ENCODE results near the gene STX3. TPM values are rescaled to one million over a fixed set of nuclear protein-coding genes. Genes with fewer than 3 reads are reported as not detected.

STX3 gene
- 10 to 100 TPM; 45.1 to 81.6 (median 62.7) TPM for polyA plus RNA-seq (ENCODE audit: insufficient read length in 3 of 3)
- long read RNA-seq, donor 1, transcript STX3-201 (11 exons, 3,299 nt): major isoform, 7 of 146 reads
- long read RNA-seq, donor 1, partial matches to known transcripts: 134 of 146 reads
- long read RNA-seq, donor 1, other reads (novel, unspliced or antisense): 0 of 146 reads
- long read RNA-seq, donor 2, transcript STX3-201 (11 exons, 3,299 nt): major isoform, 7 of 257 reads
- long read RNA-seq, donor 2, partial matches to known transcripts: 247 of 257 reads
- long read RNA-seq, donor 2, other reads (novel, unspliced or antisense): 0 of 257 reads
- long read RNA-seq, donor 3, transcript STX3-201 (11 exons, 3,299 nt): major isoform, 5 of 7 reads
- long read RNA-seq, donor 3, partial matches to known transcripts: 0 of 7 reads
- long read RNA-seq, donor 3, other reads (novel, unspliced or antisense): 0 of 7 reads
- long read RNA-seq, donor 4, transcript STX3-201 (11 exons, 3,299 nt): major isoform, 10 of 19 reads
- long read RNA-seq, donor 4, partial matches to known transcripts: 7 of 19 reads
- long read RNA-seq, donor 4, other reads (novel, unspliced or antisense): 0 of 19 reads
- long read RNA-seq, donor 5, transcript STX3-201 (11 exons, 3,299 nt): major isoform, 6 of 18 reads
- long read RNA-seq, donor 5, partial matches to known transcripts: 10 of 18 reads
- long read RNA-seq, donor 5, other reads (novel, unspliced or antisense): 0 of 18 reads
- long read RNA-seq, donor 6, transcript STX3-201 (11 exons, 3,299 nt): major isoform, 6 of 13 reads
- long read RNA-seq, donor 6, partial matches to known transcripts: 6 of 13 reads
- long read RNA-seq, donor 6, other reads (novel, unspliced or antisense): 0 of 13 reads
- long read RNA-seq, donor 7, transcript STX3-201 (11 exons, 3,299 nt): major isoform, 13 of 16 reads
- long read RNA-seq, donor 7, partial matches to known transcripts: 0 of 16 reads
- long read RNA-seq, donor 7, other reads (novel, unspliced or antisense): 0 of 16 reads
- long read RNA-seq, donor 8: 0 reads
- long read RNA-seq, donor 9, transcript STX3-201 (11 exons, 3,299 nt): major isoform, 8 of 18 reads
- long read RNA-seq, donor 9, partial matches to known transcripts: 8 of 18 reads
- long read RNA-seq, donor 9, other reads (novel, unspliced or antisense): 0 of 18 reads
- long read RNA-seq, donor 10, partial matches to known transcripts: 13 of 23 reads
- long read RNA-seq, donor 10, other reads (novel, unspliced or antisense): 0 of 23 reads
- long read RNA-seq, donor 11, transcript STX3-201 (11 exons, 3,299 nt): major isoform, 6 of 13 reads
- long read RNA-seq, donor 11, partial matches to known transcripts: 5 of 13 reads
- long read RNA-seq, donor 11, other reads (novel, unspliced or antisense): 0 of 13 reads
- long read RNA-seq, donor 12, transcript STX3-201 (11 exons, 3,299 nt): major isoform, 8 of 182 reads
- long read RNA-seq, donor 12, partial matches to known transcripts: 29 of 182 reads
- long read RNA-seq, donor 12, other reads (novel, unspliced or antisense): 142 of 182 reads
- long read RNA-seq, donor 13, partial matches to known transcripts: 0 of 2 reads
- long read RNA-seq, donor 13, other reads (novel, unspliced or antisense): 0 of 2 reads
- long read RNA-seq, donor 14: 0 reads
- long read RNA-seq, donor 15, transcript STX3-201 (11 exons, 3,299 nt): major isoform, 5 of 17 reads
- long read RNA-seq, donor 15, partial matches to known transcripts: 8 of 17 reads
- long read RNA-seq, donor 15, other reads (novel, unspliced or antisense): 0 of 17 reads
- long read RNA-seq, donor 16, transcript STX3-201 (11 exons, 3,299 nt): major isoform, 8 of 14 reads
- long read RNA-seq, donor 16, partial matches to known transcripts: 5 of 14 reads
- long read RNA-seq, donor 16, other reads (novel, unspliced or antisense): 0 of 14 reads

DNA sequence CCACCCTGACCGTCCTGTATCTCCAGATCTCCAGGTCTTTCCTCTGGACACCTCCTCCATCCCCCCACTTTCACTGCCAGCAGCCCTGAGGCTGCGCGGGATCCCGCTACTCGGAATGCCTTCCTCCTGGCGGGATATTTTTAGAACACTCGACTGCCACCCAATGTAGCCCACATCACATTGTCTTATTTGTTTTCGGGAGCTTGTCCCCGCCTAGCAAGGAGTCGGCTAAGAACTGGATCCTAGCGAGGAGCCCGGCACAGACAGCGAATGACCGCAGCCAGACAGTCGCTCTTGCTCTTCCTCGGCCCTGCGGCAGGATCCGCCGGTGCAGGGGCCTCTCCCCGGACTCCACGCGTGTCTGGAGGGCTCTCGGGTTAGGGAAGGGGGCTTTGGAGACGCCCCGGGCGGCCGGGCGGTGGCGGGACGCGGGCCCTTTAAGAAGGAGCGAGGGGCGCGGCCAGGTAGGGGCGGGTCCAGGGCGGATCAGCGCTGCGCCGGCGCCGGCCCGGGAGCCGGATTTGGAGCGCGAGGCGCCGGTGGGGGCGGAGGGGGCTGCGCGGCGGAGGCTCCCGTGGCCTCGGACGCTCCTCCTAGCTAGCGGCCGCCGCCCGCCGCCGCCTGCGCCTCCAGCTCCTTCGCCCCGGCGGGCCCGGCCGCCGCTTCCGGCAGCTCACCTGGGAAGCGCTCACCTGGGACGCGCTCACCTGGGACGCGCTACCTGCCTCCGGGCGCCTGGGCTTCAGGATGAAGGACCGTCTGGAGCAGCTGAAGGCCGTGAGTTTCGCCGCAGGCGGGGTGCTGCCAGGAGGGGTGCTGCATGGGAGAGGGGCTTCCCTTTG lies at the start of gene STX3:
Gene STX3, plus strand, starts transcription at position 518 of the 842 bp plus-strand sequence. Its CDS starts 230 bp downstream, at position 748.
- DNase-seq: peak; percentile 61

DNA sequence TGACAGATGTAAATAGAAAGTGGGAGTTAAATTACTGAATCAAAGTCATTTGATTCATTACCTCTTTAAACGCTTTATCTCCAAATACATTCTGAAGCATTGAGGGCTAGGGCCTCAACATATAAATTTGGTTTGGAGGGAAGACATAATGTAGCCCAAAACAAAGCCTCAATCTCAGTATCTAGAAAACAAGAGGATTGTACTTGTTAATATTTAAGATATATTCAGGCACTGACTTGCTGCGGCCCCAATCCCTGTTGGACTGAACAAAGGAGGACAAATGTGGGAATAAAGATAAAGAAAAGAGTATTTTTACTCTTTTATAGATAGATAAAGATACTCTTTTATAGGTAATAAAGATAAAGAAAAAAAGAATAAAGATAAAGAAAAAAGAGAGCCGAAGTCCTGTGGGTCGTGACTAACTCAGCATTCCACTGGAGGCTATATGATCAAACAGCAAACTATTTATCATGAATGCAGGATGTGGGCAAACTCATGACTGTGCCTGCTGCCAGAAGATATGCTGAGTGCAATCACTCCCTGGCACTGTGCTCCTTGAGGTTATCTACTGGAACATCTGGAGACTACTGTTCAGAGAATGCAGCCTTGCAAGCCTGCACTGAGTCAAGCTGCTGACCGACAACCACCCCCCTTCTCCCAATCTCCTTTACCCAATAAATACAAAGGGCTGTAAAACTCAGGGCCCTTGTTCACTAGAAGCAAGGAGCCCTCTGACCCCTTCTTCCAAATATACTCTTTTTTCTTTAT lies 48.5 kb upstream of the STX3 start:
- DNase-seq: no peak

DNA sequence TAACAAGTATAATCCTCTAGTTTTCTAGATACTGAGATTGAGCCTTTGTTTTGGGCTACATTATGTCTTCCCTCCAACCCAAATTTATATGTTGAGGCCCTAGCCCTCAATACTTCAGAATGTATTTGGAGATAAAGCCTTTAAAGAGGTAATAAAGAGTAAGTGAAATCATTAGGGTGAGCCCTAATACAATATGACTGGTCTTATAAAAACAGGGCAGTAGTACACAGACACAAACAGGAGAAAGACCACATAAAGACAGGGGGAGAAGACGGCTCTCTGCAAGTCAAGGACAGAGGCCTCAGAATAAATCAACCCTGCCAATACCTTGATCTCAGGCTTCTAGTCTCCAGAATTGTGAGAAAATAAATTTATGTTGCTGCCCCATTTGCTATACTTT lies 47.8 kb upstream of the STX3 start:
- no peak for DNase-seq

DNA sequence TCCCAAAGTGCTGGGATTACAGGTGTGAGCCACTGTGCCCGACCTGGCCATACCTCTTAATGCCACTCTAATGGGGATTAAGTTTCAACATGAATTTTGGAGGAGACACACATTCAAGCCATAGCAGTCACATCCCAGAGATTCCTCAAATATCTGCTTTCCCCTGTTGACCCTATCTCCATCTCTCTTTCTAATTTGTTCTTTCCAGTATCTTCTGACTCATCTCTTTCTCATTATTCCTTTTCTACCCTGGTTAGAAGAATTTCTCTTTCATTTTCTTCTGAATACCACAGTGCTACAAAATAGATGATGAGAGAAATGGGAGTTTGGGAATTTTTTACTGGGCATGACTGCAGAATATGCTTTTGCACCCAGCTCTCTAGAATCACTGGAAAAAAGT lies 46.6 kb upstream of the STX3 start:
- no peak for DNase-seq

DNA sequence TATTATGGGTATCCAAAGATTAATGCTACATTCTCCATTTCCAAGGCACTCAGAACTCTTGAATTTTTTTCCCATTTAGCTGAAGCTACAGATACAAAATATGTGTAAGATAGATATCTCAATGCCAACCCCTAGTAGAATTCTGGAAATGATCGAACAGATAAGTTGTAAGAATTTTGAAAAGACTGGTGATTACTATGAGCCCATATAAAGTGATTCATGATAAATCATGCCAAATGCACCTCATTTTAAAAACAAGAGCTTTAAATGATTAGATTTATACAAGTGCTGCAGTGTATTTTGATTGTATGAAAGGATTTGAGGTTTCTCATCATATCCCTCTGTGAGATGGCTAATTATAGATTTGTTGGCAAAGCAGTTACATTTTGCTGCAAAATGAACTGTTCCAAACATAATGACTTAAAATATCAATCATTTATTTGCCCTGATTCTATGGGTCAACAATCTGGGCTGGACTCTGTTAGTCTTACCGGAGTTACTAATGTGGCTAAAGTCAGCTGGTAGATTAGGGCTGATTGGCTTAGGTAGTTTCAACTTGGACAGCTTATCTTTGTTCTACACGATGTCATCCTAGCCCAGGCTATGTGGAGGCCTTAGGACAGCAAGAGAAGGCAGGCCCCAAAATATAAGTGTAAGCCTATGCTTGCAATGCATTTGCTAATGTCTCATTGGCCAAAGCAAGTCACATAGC lies 44.9 kb upstream of the STX3 start:
- no peak for DNase-seq

DNA sequence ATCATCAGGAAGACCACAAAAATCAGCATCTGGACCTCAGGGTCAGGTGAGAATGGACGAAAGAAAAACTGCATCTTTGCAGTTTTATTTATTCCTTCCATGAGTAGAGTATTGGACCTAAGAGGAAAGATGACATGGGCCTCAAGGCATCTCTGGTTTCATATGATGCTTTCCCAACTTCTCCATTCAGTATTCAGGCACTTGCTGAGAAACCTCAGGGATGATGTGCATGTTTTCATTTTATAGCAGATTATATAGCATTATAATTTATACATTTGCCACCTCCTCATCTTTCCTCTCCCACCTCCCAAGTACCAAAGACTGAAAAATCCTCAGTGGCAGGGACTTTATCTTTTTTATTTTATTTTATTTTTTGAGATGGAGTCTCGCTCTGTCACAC lies 41.4 kb upstream of the STX3 start, which contains the start of gene OR10V1:
Gene OR10V1, minus strand, starts transcription at position 101 of the 400 bp plus-strand sequence. Its CDS starts 0 bp downstream, at position 101.
- DNase-seq: no peak

DNA sequence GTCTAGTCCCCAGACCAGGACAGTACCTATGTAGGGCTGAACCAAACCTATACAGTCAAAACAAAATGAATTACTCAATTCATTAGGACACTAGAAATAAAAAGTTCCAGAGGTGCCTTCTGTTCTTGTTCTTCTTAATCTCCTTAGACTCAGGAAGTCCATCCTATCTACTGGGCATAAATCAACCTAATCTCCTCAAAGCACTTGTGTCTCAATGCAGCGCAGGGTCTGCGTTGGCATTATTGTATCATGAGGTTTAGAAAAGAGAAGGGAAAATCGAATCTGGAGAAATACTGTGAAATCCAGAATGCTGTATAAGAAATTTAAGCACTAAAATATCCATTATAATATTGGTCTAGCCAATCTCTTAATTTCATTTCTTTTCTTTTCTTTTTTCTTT lies 39.1 kb upstream of the STX3 start:
- DNase-seq: no peak

DNA sequence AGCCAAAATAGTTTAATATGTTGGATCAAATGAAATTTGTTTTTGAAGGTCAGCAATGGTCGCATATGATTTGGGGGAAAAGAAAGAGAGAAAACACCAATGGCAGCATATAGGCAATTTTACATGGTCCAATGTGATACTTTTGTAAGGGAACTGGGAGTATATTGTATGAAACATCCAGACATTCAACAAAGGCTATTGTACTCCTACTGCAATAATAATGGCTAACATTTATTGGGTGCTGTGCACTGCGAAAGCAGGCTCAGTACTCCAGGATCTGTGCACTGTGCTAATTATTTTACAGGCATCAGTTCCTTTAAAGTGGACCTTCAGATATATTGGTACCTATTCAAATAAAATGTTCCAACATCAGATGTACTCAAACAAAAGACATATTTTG lies 35.6 kb upstream of the STX3 start:
- no peak for DNase-seq

DNA sequence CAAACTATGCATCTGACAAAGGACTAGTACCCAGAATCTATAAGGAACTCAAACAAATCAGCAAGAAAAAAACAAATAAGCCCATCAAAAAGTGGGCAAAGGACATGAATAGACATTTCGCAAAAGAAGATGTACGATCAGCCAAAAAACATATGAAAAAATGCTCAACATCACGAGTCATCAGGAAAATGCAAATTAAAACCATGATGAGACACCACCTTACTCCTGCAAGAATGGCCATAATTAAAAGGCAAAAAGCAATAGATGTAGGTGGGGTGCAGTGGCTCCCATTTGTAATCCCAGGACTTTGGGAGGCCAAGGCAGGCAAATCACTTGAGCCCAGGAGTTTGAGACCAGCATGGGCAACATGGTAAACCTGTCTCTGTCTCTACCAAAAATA lies 31.1 kb upstream of the STX3 start:
- no peak for DNase-seq

DNA sequence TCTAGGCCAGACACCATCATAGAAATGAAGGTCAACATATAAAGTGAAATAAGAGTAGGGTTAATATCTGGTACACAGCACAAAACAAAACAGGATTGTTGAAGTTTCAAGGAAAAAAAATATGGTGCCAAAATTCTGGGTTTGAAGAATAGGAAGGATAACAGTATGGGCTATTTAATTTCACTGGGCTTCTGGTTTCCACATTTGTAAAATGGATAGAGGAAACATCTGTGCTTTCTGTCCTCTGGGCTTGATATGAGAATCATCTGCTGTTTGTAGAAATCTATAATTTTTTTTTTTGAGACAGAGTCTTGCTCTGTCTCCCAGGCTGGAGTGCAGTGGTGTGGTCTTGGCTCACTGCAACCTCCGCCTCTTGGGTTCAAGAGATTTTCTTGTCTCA lies 27.8 kb upstream of the STX3 start:
- DNase-seq: no peak

DNA sequence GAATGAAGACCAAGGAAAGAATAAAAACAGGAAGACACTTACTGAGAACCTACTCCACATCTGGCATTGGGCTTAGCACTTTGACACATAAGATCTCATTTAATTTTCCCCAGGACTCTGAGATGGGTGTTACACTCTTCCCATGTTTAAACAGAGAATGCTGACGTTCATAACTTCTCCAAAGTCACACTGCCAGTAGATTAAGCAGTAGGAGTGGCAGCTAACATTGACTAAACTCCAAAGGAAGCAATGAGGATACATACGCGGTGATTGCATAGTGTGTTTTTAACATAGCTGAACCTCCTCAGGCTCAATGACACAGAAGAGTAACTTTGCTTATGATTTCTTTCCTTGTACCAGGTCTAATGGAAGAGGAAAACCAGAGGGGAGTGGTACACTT lies 27.0 kb upstream of the STX3 start:
- no peak for DNase-seq

DNA sequence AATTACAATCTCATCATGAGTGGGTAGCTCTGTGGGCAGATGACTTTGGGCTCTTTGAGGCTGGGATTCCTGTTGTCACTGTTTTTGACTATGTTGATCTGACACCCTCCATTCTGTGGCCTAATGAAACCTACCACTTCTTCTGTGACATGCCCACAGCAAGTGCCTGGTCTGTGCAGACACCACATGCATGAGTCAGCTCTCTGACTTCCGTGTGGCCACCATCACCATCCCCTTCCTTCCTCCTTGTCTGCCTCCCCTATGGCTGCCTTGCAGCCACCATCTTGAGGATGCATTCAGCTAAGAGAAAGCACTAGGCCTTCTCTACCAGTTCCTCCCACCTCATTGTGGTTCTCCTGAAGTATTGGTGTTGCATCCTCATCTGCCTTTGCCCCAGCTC lies 26.3 kb upstream of the STX3 start:
- no peak for DNase-seq

DNA sequence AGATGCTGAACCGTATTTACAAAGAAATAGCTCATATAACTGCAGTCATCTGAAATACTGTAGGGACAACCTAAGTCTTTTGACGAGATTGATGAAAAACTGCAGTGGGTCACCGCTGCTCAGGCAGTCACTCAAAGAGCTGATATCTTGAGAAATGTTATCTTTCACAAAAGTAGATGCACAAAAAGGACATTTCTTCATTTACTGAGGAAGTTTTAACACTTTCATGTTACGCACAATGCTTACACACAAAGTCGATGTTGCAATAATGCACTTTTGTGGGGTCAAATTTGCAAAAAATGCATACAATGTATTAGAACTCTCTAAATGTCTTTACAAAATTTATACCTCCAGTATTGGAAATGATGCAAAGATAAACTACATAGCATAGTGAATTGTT lies 25.3 kb upstream of the STX3 start:
- no peak for DNase-seq

DNA sequence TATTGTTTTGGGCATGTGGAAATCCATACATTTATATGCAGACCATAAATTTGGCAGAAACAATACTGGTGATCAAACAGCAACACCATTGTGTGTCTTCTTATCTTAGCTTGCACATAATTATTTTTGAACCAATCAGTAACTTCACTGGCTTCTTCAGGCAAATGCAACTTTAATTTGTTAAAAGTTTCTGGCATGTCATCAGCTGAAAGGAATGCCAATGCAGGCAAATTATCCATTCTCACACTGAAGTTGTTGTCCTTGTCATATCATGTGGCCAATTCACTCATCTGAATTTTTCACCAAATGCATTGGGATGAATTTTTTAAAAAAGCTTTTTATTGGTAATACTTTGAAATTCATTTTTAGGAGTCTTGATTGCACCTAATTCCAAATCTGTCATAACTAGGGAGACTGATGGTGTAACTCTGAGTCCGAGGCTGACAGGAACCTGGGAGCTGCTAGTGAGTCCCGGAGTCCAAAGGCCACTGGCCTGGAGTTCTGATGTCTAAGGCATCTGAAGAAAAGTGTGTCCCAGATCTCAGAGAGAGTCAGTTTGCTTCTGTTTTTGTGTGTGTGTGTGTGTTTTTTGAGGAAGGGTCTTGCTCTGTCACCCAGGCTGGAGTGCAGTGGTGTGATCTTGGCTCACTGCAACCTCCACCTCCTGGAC lies 24.1 kb upstream of the STX3 start:
- no peak for DNase-seq

DNA sequence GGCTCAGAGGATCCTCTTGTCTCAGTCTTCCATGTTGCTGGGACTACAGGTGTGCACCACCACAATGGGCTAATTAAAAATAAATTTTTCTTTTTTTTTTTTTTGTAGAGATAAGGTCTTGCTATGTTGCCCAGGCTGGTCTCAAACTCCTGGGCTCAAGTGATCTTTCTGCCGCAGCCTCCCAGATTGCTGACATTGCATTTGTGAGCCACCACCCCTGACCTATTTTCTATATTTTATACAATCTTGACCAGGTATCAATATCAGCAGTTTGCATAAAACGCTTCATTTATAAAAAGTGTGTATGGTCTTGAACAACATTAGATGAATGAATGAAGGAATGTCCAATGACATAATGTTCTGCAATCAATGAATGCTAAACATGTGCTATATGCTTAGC lies 9.1 kb upstream of the STX3 start:
- DNase-seq: no peak

DNA sequence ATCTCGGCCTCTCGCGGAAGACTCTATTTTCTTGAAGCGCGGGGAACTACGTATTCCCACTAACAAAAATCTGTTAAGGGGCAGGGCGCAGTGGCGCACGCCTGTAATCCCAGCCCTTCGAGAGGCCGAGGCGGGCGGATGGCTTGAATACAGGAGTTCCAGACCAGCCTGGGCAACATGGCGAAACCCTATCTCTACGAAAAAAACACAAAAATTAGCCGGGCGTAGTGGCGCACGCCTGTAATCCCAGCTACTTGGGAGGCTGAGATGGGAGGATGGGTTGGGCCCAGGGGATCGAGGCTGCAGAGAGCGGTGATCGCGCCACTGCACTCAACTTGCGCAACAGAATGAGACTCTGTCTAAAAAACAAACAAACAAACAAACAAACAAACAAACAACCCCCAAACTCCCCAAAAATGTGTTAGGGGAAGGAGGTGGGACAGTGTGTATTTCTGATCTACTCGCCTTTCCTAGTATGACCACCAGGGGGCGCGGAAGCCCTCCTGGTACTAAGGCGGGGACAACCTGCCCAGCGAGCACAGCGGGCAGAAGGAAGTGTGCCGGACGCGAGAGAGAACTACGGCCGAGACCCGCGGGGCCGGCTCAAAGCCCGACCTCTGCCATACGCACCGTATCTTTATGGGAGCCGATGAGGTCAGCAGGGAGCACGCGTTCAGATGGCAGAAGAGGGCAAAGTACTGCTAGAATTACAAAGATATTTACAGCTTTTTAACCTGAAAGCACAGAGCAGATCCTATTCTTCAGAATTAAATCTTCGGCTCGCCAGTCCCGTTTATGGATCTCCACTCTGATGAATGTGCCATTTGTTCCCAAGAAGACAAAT lies 1.3 kb upstream of the STX3 start:
- DNase-seq: peak; percentile 70

DNA sequence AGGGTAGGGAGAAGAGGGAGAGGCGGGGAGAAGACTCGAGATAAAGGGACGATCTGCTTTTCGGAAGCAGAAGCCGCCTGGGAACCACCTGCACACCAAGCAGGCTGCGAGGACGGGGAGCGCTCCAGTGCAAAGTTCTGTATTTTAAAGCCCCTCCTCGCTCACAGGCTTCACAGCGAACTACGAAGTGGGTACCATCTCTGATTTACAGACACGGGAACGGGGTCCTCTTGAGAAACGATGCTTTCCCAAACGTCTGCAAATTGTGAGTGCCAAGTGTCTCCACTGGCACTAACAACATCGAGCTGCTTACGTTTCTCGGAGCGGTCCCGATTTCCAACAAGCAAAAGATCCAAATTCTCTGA lies 700 bp upstream of the STX3 start:
- DNase-seq: no peak
